HepG2 (cell line): ENCODE measurements around the gene VDR.

Experiments used
- EZH2 ChIP-seq: conservative IDR thresholded peaks from 2 replicates; pipeline ENCODE4 v1.6.1; 2012; ENCODE audit warnings: mild to moderate bottlenecking, low read depth, low read length, moderate library complexity
- ZNF30 ChIP-seq: sonication (generic); formaldehyde crosslinking; IDR thresholded peaks from 2 replicates; pipeline ENCODE4 v1.5.0; 2020; ENCODE audit warnings: mild to moderate bottlenecking, missing genetic modification reagents
- TF ChIP-seq, protein P1 (sequence below): sonication (generic); formaldehyde crosslinking; IDR thresholded peaks from 2 replicates; pipeline ENCODE4 v1.8.1; 2023; ENCODE audit warnings: mild to moderate bottlenecking, missing genetic modification reagents

DNA sequence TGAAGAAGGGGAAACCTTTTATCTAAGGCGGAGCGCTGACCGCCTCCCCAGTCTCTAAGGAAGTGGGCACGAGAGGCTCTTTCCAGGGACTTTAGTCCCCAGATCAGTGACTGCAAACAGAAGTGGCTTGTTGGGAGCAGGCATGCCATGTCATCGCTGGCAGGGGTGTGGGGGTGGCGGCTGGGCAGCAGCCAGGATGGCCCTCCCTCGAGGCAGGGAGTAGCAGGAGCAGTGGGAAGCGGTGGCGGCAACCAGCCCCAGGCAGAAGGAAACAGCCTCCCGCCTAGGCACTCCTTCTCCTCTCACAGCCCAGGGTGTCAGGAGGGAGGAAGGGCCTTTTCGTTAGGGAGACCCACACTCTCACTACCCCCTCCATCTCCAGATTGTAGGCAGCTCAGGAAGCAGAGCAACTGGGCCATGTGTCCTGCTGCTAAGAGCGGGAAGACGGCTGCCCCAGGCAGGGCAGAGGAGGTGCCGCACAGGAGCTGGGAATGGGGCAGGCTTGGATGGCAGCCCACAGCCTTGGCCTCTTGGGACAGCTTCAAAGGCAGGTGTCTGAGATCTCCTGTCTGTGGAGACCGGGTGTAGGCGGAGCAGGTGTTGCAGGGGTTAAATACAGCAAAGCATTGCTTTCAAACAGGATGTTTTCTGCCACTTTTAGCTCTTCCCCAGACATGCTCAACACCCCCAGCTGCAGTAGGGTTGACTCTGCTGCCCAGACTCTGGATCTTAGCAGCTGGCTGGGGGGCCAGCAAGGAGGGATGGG, 21.8 kb downstream of the VDR start:
- TF ChIP-seq ZNF30 (no peak), EZH2 (no peak)
- TF ChIP-seq, protein P1, sequence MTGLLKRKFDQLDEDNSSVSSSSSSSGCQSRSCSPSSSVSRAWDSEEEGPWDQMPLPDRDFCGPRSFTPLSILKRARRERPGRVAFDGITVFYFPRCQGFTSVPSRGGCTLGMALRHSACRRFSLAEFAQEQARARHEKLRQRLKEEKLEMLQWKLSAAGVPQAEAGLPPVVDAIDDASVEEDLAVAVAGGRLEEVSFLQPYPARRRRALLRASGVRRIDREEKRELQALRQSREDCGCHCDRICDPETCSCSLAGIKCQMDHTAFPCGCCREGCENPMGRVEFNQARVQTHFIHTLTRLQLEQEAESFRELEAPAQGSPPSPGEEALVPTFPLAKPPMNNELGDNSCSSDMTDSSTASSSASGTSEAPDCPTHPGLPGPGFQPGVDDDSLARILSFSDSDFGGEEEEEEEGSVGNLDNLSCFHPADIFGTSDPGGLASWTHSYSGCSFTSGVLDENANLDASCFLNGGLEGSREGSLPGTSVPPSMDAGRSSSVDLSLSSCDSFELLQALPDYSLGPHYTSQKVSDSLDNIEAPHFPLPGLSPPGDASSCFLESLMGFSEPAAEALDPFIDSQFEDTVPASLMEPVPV = no peak
